H1 (cell line): ENCODE measurements around the gene PTPA. TPM values are rescaled to one million over a fixed set of nuclear protein-coding genes. Genes with fewer than 3 reads are reported as not detected.

Source experiments
- CTCF ChIA-PET: fragments of 300-600 bp; sonication (Branson Sonifier 250); formaldehyde crosslinking; loops from one replicate; lab custom pipeline; 2021; ENCODE audit not compliant: partially characterized antibody; lab: Charles Lee
- POLR2A ChIA-PET: fragments of 300-600 bp; sonication (Branson Sonifier 250); formaldehyde crosslinking; loops from one replicate; lab custom pipeline; 2021; ENCODE audit warnings: inconsistent platforms; ENCODE audit not compliant: partially characterized antibody; lab: Charles Lee
- DNase-seq, 2 experiments: peaks; one replicate each; pipeline versions ENCODE4 v3.0.0 to v3.0.0-alpha.2; 2010 to 2022; ENCODE audit warnings: low spot score in 2 of 2, low read depth in 1 of 2, mixed read lengths in 1 of 2
- FAIRE-seq: peaks from 2 replicates; lab custom pipeline; 2011; peaks lifted over from hg19 to GRCh38; lab: Jason Lieb, UNC
- H2AFZ ChIP-seq: 2 replicates; pipeline ENCODE4 v1.8.1; 2012; ENCODE audit warnings: low read length, inconsistent platforms
- H2AK5ac ChIP-seq: 2 replicates; pipeline ENCODE4 v1.6.1; 2013; ENCODE audit warnings: low read depth, low read length
- H2BK120ac ChIP-seq: replicated peaks from 2 replicates; pipeline ENCODE3; 2013; ENCODE audit warnings: low read depth, low read length, inconsistent platforms
- H2BK12ac ChIP-seq: 2 replicates; pipeline ENCODE4 v1.6.1; 2013; ENCODE audit warnings: low read depth, low read length
- H2BK15ac ChIP-seq: 2 replicates; pipeline ENCODE4 v1.6.1; 2013; ENCODE audit warnings: low read length
- H2BK20ac ChIP-seq: 2 replicates; pipeline ENCODE4 v1.6.1; 2013; ENCODE audit warnings: low read length
- H2BK5ac ChIP-seq: 2 replicates; pipeline ENCODE4 v1.6.1; 2013; ENCODE audit warnings: low read depth, low read length
- H3K14ac ChIP-seq: 2 replicates; pipeline ENCODE4 v1.6.1; 2013; ENCODE audit warnings: inconsistent platforms; ENCODE audit not compliant: insufficient read length
- H3K18ac ChIP-seq: 2 replicates; pipeline ENCODE4 v1.6.1; 2013; ENCODE audit warnings: low read length; ENCODE audit errors: extremely low read depth
- H3K23ac ChIP-seq: 2 replicates; pipeline ENCODE4 v1.6.1; 2013; ENCODE audit warnings: inconsistent platforms; ENCODE audit not compliant: insufficient read length
- H3K23me2 ChIP-seq: 2 replicates; pipeline ENCODE4 v1.6.1; 2013; ENCODE audit warnings: low read depth, low read length
- H3K27ac ChIP-seq: 2 replicates; pipeline ENCODE4 v1.6.1; 2011; ENCODE audit warnings: low read depth, low read length, inconsistent platforms
- H3K27me3 ChIP-seq, 4 experiments: replicated peaks in 1 of 4; 1 replicate in 1 of 4; 2 replicates in 3 of 4; pipeline versions ENCODE4 v1.6.1 to v1.8.1; 2011 to 2013; ENCODE audit warnings: low read length in 3 of 4, mild to moderate bottlenecking in 3 of 4, inconsistent platforms in 2 of 4, mixed read lengths in 2 of 4, moderate library complexity in 1 of 4; ENCODE audit not compliant: control insufficient read depth in 3 of 4, insufficient read depth in 3 of 4; ENCODE audit errors: extremely low read depth in 1 of 4
- H3K36me3 ChIP-seq, 4 experiments: 2 replicates each; pipeline versions ENCODE4 v1.6.1 to v1.8.1; 2011 to 2013; ENCODE audit warnings: mild to moderate bottlenecking in 4 of 4, low read length in 3 of 4, moderate library complexity in 2 of 4, control low read depth in 1 of 4, inconsistent platforms in 1 of 4; ENCODE audit not compliant: insufficient read depth in 4 of 4, control insufficient read depth in 2 of 4
- H3K4ac ChIP-seq: replicated peaks from 2 replicates; pipeline ENCODE3; 2013; ENCODE audit warnings: low read length, low read depth, mixed read lengths, inconsistent platforms; ENCODE audit not compliant: insufficient read length
- H3K4me1 ChIP-seq, 4 experiments: replicated peaks in 1 of 4; 1 replicate in 1 of 4; 2 replicates in 3 of 4; pipeline versions ENCODE4 v1.6.1 to v1.8.1; 2011 to 2013; ENCODE audit warnings: low read length in 3 of 4, inconsistent platforms in 2 of 4, mixed read lengths in 1 of 4; ENCODE audit not compliant: insufficient read depth in 4 of 4, control insufficient read depth in 3 of 4
- H3K4me2 ChIP-seq, 2 experiments: 2 replicates each; pipeline versions ENCODE4 v1.6.1 to v1.8.1; 2011 to 2013; ENCODE audit warnings: low read depth in 2 of 2, low read length in 2 of 2, control low read depth in 1 of 2, inconsistent platforms in 1 of 2, mild to moderate bottlenecking in 1 of 2; ENCODE audit not compliant: insufficient read depth in 1 of 2
- H3K4me3 ChIP-seq, 4 experiments: fragments of 200-600, 300-600 bp in 1 of 4; sonication (generic), shearing (Covaris generic), sonication (Bioruptor Twin) in 1 of 4; 2 replicates each; pipeline versions ENCODE4 v1.5.1 to v1.8.1; 2011 to 2016; ENCODE audit warnings: low read length in 4 of 4, low read depth in 3 of 4, control low read depth in 2 of 4, inconsistent platforms in 2 of 4, mild to moderate bottlenecking in 2 of 4, mixed read lengths in 1 of 4, moderate library complexity in 1 of 4; ENCODE audit not compliant: insufficient read depth in 2 of 4; ENCODE audit errors: extremely low read depth in 1 of 4
- H3K56ac ChIP-seq: replicated peaks from 2 replicates; pipeline ENCODE3; 2013; ENCODE audit warnings: low read depth, mild to moderate bottlenecking, mixed read lengths, low read length, inconsistent platforms; ENCODE audit not compliant: insufficient read length
- H3K79me1 ChIP-seq: 2 replicates; pipeline ENCODE4 v1.6.1; 2013; ENCODE audit warnings: low read depth, low read length, control low read depth
- H3K79me2 ChIP-seq, 2 experiments: 2 replicates each; pipeline versions ENCODE4 v1.6.1 to v1.8.1; 2012 to 2013; ENCODE audit warnings: low read length in 2 of 2, mild to moderate bottlenecking in 2 of 2, inconsistent platforms in 1 of 2; ENCODE audit not compliant: insufficient read depth in 2 of 2, control insufficient read depth in 1 of 2
- H3K9ac ChIP-seq, 4 experiments: replicated peaks in 1 of 4; 1 replicate in 1 of 4; 2 replicates in 3 of 4; pipeline versions ENCODE4 v1.6.1 to v1.8.1; 2011 to 2013; ENCODE audit warnings: low read depth in 3 of 4, low read length in 3 of 4, control low read depth in 2 of 4, mild to moderate bottlenecking in 2 of 4, moderate library complexity in 2 of 4, inconsistent platforms in 1 of 4; ENCODE audit errors: extremely low read depth in 1 of 4
- H3K9me3 ChIP-seq, 2 experiments: 2 replicates each; pipeline versions ENCODE4 v1.6.1 to v1.8.1; 2012 to 2013; ENCODE audit warnings: mild to moderate bottlenecking in 2 of 2, moderate library complexity in 2 of 2, control low read depth in 1 of 2, inconsistent platforms in 1 of 2, low read depth in 1 of 2, low read length in 1 of 2, mixed read lengths in 1 of 2; ENCODE audit not compliant: insufficient read depth in 2 of 2
- H4K20me1 ChIP-seq, 2 experiments: replicated peaks in 1 of 2; 2 replicates each; pipeline versions ENCODE3 to v1.8.1; 2011 to 2013; ENCODE audit warnings: inconsistent platforms in 2 of 2, low read length in 2 of 2, mild to moderate bottlenecking in 1 of 2; ENCODE audit not compliant: insufficient read depth in 2 of 2, control insufficient read depth in 1 of 2
- H4K5ac ChIP-seq: 2 replicates; pipeline ENCODE4 v1.6.1; 2013; ENCODE audit warnings: low read length, low read depth, mixed read lengths, inconsistent platforms; ENCODE audit not compliant: insufficient read length
- H4K8ac ChIP-seq: 2 replicates; pipeline ENCODE4 v1.8.0; 2013; ENCODE audit warnings: mild to moderate bottlenecking, moderate library complexity, low read length, inconsistent platforms; ENCODE audit not compliant: insufficient read depth; ENCODE audit errors: extremely low read depth
- H4K91ac ChIP-seq: replicated peaks from 2 replicates; pipeline ENCODE3; 2013; ENCODE audit warnings: low read length, mixed read lengths, inconsistent platforms; ENCODE audit not compliant: insufficient read length
- CHD2 ChIP-seq: IDR thresholded peaks from 2 replicates; pipeline ENCODE4 v1.6.1; 2012; ENCODE audit warnings: low read length, improper control_type of control experiment
- KDM4A ChIP-seq: IDR thresholded peaks from one replicate; pipeline ENCODE4 v1.7.1; 2012; ENCODE audit warnings: low read depth, mild to moderate bottlenecking, moderate library complexity, low read length, inconsistent platforms; ENCODE audit not compliant: severe bottlenecking
- RBBP5 ChIP-seq: IDR thresholded peaks from 2 replicates; pipeline ENCODE4 v1.7.1; 2012; ENCODE audit warnings: low read depth, mild to moderate bottlenecking, inconsistent platforms, low read length, moderate library complexity, borderline replicate concordance
- WGBS, 2 experiments: shearing (Covaris generic) in 1 of 2; methylation state at CpG; one replicate each; pipeline versions ENCODE4 v1.1.6 to v1.1.7; 2013 to 2015; ENCODE audit warnings: low lambda C conversion rate in 2 of 2, mixed read lengths in 2 of 2, inconsistent platforms in 1 of 2, low coverage in 1 of 2, missing lambda C conversion rate in 1 of 2; ENCODE audit not compliant: insufficient replicate concordance in 2 of 2, insufficient coverage in 1 of 2, insufficient read length in 1 of 2; ENCODE audit errors: extremely low coverage in 1 of 2, missing lambda C conversion rate in 1 of 2; 5-methylcytosine and 5-hydroxymethylcytosine counted together
- polyA plus RNA-seq, 7 experiments: library from polyadenylated mRNA; depleted of rRNA in 3 of 7; stranded (reverse) in 5 of 7; unstranded in 2 of 7; fragments of >200 nt in 5 of 7; fragments of 200-250 nt in 2 of 7; gene quantifications; 1 replicate in 5 of 7; 2 replicates in 1 of 7; 4 replicates in 1 of 7; pipeline versions ENCODE4 v1.2.1 to v1.2.3, GENCODE V29; 2011 to 2013; ENCODE audit warnings: missing spikeins in 2 of 7, mixed read lengths in 2 of 7
- total RNA-seq: library from RNA; stranded (reverse); fragmentation: NEBNext Ultra II Directional; extraction: Animal tissue kit (Norgen Biotek cat#: 25700); gene quantifications from 2 replicates; pipeline ENCODE4 v1.2.1, GENCODE V29; 2021

PTPA gene
- total and polyA plus RNA-seq, 2 of the 8 experiments (the other 6 are each of a cell fraction or from before 2014, with no cell fraction given), result 114 to 145 TPM

DNA sequence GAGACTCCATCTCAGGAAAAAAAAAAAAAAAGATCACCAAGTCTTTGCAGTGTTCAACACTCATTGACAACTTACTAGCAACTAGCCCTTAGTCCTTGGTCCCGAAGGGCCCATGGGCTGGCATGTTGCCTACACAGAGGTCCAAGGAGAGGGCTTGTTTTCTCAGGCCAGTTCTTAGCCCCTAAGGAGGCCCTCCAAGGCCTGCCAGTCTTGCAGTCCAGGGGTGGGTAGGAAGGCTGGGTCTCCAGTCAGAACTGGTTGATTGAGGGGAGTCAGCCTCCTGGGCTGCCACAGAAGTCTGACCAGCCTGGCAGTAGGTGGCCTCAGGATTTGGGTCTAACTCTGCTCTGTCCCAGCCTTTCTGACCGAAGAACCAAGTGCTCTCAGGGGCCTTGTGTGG is 34.1 kb downstream of the PTPA start:
- Histone ChIP-seq H3K18ac (peak overlapping the region; percentile 38; the same call in 1 of the 2 replicates), H3K4me1 (peaks cover 32 to 51% (median 42%) of the 10 kb centered on the region in 4 experiments), H2BK20ac (peak overlapping the region; percentile 61; the same call in 1 of the 2 replicates), H3K9ac (peak overlapping the region in 2 of 4 experiments; percentile 20 to 31; a peak in 4 of 7 replicates), H3K4me3 (no peak overlapping the region), H4K91ac (no peak overlapping the region), H3K79me2 (peaks cover 2 to 11% of the 10 kb centered on the region in 2 experiments; a peak in 2 of 4 replicates), H3K23ac (no peak overlapping the region), H2BK15ac (peak overlapping the region; percentile 72; the same call in 1 of the 2 replicates), H2AFZ (no peak overlapping the region), H3K14ac (no peak overlapping the region), H4K5ac (no peak overlapping the region), H2BK5ac (peak overlapping the region; percentile 80; the same call in 1 of the 2 replicates), H3K27ac (no peak overlapping the region), H4K20me1 (peaks cover 2 to 11% of the 10 kb centered on the region in 2 experiments), H3K56ac (no peak overlapping the region), H3K27me3 (no peaks in the 10 kb centered on the region), H4K8ac (no peak overlapping the region), H3K79me1 (peaks cover 16% of the 10 kb centered on the region), H2AK5ac (no peak overlapping the region), H3K36me3 (peaks cover 0 to 22% (median 6%) of the 10 kb centered on the region in 4 experiments; a peak in 4 of 8 replicates), H2BK120ac (no peak overlapping the region), H3K4ac (no peak overlapping the region), H3K9me3 (no peaks in the 10 kb centered on the region), H3K23me2 (peaks cover 2% of the 10 kb centered on the region; the same call in 1 of the 2 replicates), H3K4me2 (peak overlapping the region in 1 of 2 experiments; percentile 18; a peak in 2 of 4 replicates), H2BK12ac (peak overlapping the region; percentile 55; the same call in 1 of the 2 replicates)
- no peak for TF ChIP-seq RBBP5
- TF ChIP-seq KDM4A, result no peak
- TF ChIP-seq CHD2, result no peak
- POLR2A ChIA-PET, result interaction anchor here (0.9 to 3.5 kb wide), 7 partner anchors 11 to 64 kb away, joined by 3 to 14 read pairs (median 5); partner anchors contain the start of gene IER5L
- CTCF ChIA-PET, result interaction anchor here (0.5 to 36.8 kb wide), 7 partner anchors 15 to 1319 kb away, joined by 3 to 831 read pairs (median 3); partner anchors contain the start of gene IER5L
- DNase-seq (no peak), FAIRE-seq (no peak)
- WGBS, 2 experiments, result 83% methylated on average over 2 of the region's 2 CpGs; no CpG with 5 or more reads in 1 of the 2 experiments
